Gastrocnemius medialis (tissue), 4 donors: ENCODE measurements around the gene FDXACB1.

Experiments used
- POLR2A ChIP-seq, 2 donors: fragments of 450-650 bp; IDR thresholded peaks; one replicate each; pipeline ENCODE4 v1.6.1; 2017; ENCODE audit warnings: antibody characterized with exemption in 2 of 2, mild to moderate bottlenecking in 2 of 2, moderate library complexity in 2 of 2
- TF ChIP-seq, protein P1 (sequence below), 5 experiments: fragments of 450-650 bp in 3 of 5; fragments of 200-600 bp in 2 of 5; sonication (generic) in 2 of 5; IDR thresholded peaks in 4 of 5; conservative IDR thresholded peaks in 1 of 5; 1 replicate in 4 of 5; 2 replicates in 1 of 5; pipeline ENCODE4 v1.5.1; 2016 to 2019; ENCODE audit warnings: antibody characterized with exemption in 5 of 5, mild to moderate bottlenecking in 3 of 5, moderate library complexity in 3 of 5

DNA sequence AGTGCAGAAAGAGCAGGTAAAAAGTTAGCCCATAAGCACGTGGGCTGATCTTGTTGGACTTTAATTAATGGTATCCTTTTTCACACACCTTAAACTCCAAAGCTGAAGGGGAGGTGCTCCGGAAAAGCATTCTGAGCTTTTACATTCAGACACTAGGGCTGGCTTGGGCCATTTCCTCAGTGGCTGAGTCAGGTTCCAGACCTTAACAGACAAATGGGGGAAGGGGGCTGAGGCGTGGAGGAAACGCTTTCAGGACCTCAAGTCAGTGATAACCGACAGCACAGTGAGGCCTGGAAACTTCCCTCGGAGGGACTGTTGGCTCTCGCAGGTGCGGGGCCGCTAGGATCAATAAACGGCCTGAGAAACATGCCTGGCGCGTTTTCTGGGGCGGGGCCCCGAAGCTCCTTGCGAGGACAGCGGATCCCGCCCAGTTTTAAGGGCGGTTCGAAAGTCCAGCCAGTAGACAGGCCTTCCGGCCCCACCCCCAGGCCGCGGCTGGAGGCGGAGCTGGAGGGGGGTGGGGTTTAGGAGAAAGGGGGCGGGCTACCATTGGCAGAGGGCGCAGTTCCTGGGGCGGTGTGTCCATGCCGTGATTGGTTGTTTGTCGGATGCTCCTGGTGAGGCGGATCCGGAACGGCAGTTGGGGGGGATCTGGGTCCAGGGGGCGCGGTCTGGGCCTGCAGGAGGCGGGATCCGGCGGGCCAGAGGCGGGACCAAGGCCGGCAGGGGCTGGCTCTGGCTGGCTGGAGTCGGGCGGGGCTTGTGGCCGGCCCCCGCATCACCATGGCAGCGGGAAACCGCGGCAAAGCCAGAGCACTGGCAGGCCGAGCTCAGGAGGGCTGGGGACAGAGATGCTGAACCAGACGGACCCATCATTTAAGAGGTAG lies 47.8 kb upstream of the FDXACB1 start:
- TF ChIP-seq, protein P1, sequence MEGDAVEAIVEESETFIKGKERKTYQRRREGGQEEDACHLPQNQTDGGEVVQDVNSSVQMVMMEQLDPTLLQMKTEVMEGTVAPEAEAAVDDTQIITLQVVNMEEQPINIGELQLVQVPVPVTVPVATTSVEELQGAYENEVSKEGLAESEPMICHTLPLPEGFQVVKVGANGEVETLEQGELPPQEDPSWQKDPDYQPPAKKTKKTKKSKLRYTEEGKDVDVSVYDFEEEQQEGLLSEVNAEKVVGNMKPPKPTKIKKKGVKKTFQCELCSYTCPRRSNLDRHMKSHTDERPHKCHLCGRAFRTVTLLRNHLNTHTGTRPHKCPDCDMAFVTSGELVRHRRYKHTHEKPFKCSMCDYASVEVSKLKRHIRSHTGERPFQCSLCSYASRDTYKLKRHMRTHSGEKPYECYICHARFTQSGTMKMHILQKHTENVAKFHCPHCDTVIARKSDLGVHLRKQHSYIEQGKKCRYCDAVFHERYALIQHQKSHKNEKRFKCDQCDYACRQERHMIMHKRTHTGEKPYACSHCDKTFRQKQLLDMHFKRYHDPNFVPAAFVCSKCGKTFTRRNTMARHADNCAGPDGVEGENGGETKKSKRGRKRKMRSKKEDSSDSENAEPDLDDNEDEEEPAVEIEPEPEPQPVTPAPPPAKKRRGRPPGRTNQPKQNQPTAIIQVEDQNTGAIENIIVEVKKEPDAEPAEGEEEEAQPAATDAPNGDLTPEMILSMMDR (IDR thresholded peaks at IDR 0.05 in 4 of 5, conservative IDR thresholded peaks at IDR 0.05 in 1 of 5), result peak in 1 of 5 experiments; percentile 21
- TF ChIP-seq POLR2A (IDR thresholded peaks at IDR 0.05), result peak; percentile 78 to 87
